Neural crest cell (in vitro differentiated cells): ENCODE measurements around the gene CCL21. TPM values are rescaled to one million over a fixed set of nuclear protein-coding genes. Genes with fewer than 3 reads are reported as not detected.

ENCODE experiments used
- DNase-seq: peaks from one replicate; pipeline ENCODE4 v3.0.0; 2021; ENCODE audit warnings: low read depth, mixed read lengths, low spot score
- H3K27ac Mint-ChIP-seq: one replicate; pipeline ENCODE4 v1.8.0; 2021; ENCODE audit warnings: mild to moderate bottlenecking, mixed read lengths; ENCODE audit not compliant: unreplicated experiment
- H3K27me3 Mint-ChIP-seq: 2 replicates; pipeline ENCODE4 v1.8.0; 2021; ENCODE audit warnings: low read depth, mild to moderate bottlenecking, mixed read lengths
- H3K36me3 Mint-ChIP-seq: 2 replicates; pipeline ENCODE4 v1.8.0; 2021; ENCODE audit warnings: low read depth, mild to moderate bottlenecking, mixed read lengths
- H3K4me1 Mint-ChIP-seq: 2 replicates; pipeline ENCODE4 v1.8.0; 2021; ENCODE audit warnings: mixed read lengths
- H3K4me3 Mint-ChIP-seq: one replicate; pipeline ENCODE4 v1.8.0; 2021; ENCODE audit warnings: mild to moderate bottlenecking, mixed read lengths
- H3K9me3 Mint-ChIP-seq: 2 replicates; pipeline ENCODE4 v1.8.0; 2021; ENCODE audit warnings: mixed read lengths
- CTCF ChIP-seq: fragments of 200-600 bp; sonication (generic); conservative IDR thresholded peaks from 2 replicates; pipeline ENCODE4 v1.5.0; 2021; ENCODE audit warnings: antibody characterized with exemption, mild to moderate bottlenecking
- total RNA-seq: library from RNA; stranded (reverse); gene quantifications from 2 replicates; pipeline ENCODE4 v1.2.1, GENCODE V29; 2021

CCL21 gene
- total RNA-seq, 1 donor from 2014 or later, result not detected

DNA sequence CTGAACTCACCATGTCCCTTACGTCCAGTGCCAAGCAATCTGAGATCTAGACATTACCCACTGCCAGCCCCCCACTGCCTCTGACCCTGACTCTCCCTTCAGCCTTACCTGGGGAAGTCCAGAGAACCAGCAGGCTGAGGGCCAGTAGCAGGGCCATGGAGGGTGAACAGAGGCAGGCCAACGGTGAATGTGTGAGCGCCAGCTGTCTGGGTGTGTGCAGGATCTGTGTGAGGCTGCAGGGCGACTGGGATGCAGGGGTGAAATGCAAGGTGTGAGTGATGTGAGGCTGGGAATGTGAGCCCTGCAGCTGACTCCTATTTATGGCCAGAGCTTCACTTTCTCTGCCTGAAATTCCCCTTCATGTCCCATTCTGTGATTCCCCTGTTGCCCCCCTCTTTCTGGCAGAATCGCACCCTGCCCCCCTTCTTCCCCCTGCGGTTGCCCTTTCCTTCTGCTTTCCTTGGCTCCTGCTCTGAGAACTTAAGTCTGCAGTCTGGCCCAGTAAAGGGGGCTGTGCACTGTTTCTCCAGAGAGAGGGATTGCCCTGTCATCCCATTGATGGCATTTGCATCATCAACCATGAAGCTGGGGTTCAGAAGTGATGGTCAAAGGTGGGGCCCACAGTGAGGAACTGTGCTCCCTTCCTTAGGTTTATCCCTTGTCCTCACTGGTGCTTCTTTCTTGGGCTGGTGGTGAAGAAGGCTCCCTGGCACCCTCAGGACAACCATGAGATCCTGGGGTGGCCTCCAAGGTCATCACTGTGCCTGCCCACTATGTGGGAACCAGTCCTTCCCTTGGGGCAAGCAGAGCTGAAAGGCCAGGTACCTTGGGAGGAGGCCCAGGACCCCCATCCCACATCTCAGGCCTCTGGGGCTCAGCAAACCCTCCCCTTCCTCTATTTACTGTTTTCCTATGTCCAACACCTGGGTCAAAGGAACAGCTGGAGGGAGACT lies 18.7 kb downstream of the CCL21 start, which contains the start of gene CCL19:
Gene CCL19 (minus strand): TSS at position 294 of the 953 bp plus-strand sequence. CDS start 137 bp downstream, at position 157.
- Mint-ChIP-seq H3K9me3 (no peaks in the 10 kb centered on the region), H3K27ac (no peak within 1 kb of the TSS), H3K27me3 (no peaks in the 10 kb centered on the region), H3K4me3 (no peak within 1 kb of the TSS), H3K4me1 (peaks cover 4% of the 10 kb centered on the region), H3K36me3 (no peaks in the 10 kb centered on the region)
- DNase-seq, result no peak
- TF ChIP-seq CTCF, result no peak

GRCh38 chr9:34689512-34689911 lies 20.4 kb downstream of the CCL21 start:
- no peak for TF ChIP-seq CTCF
- no peak overlapping the region for H3K4me3 Mint-ChIP-seq
- H3K27ac Mint-ChIP-seq, result no peak overlapping the region
- H3K27me3 Mint-ChIP-seq, result no peaks in the 10 kb centered on the region
- no peaks in the 10 kb centered on the region for H3K36me3 Mint-ChIP-seq
- H3K4me1 Mint-ChIP-seq, result peaks cover 4% of the 10 kb centered on the region
- H3K9me3 Mint-ChIP-seq, result no peaks in the 10 kb centered on the region
- DNase-seq, result no peak

- H3K27me3 Mint-ChIP-seq, result no peaks in the 10 kb centered on the region
- no peaks in the 10 kb centered on the region for H3K9me3 Mint-ChIP-seq
- no peak overlapping the region for H3K4me3 Mint-ChIP-seq
- H3K4me1 Mint-ChIP-seq, result peaks cover 4% of the 10 kb centered on the region
- H3K27ac Mint-ChIP-seq, result no peak overlapping the region
- no peaks in the 10 kb centered on the region for H3K36me3 Mint-ChIP-seq
- DNase-seq, result no peak
- TF ChIP-seq CTCF, result no peak
Observed at GRCh38 chr9:34689116-34689470, 20.8 kb downstream of the CCL21 start.

GRCh38 chr9:34688329-34689115 lies 21.4 kb downstream of the CCL21 start:
- Mint-ChIP-seq H3K9me3 (no peaks in the 10 kb centered on the region), H3K36me3 (no peaks in the 10 kb centered on the region), H3K27ac (no peak overlapping the region), H3K27me3 (no peaks in the 10 kb centered on the region), H3K4me3 (no peak overlapping the region), H3K4me1 (peaks cover 4% of the 10 kb centered on the region)
- TF ChIP-seq CTCF, result no peak
- no peak for DNase-seq

- Mint-ChIP-seq H3K4me3 (no peak overlapping the region), H3K4me1 (peaks cover 4% of the 10 kb centered on the region), H3K9me3 (no peaks in the 10 kb centered on the region), H3K27me3 (no peaks in the 10 kb centered on the region), H3K36me3 (no peaks in the 10 kb centered on the region), H3K27ac (peak overlapping the region; percentile 58)
- DNase-seq, result no peak
- TF ChIP-seq CTCF, result no peak
Observed at GRCh38 chr9:34687276-34688030, 22.5 kb downstream of the CCL21 start.
